BJ (cell line): ENCODE measurements around the gene NEGR1. TPM values are rescaled to one million over a fixed set of nuclear protein-coding genes. Genes with fewer than 3 reads are reported as not detected.

Experiments used
- CTCF ChIA-PET: fragments of 350-600 bp; formaldehyde crosslinking; extraction: SDS; loops from one replicate; lab custom pipeline; 2021; ENCODE audit warnings: antibody characterized with exemption, inconsistent platforms; lab: Yijun Ruan, JAX
- POLR2A ChIA-PET: fragments of 300-600 bp; sonication (Branson Sonifier 250); formaldehyde crosslinking; extraction: SDS; loops from one replicate; lab custom pipeline; 2021; ENCODE audit warnings: antibody characterized with exemption; lab: Charles Lee
- DNase-seq: peaks from one replicate; pipeline ENCODE4 v3.0.0-alpha.2; 2011; ENCODE audit warnings: low read depth
- H3K27me3 ChIP-seq: 2 replicates; pipeline ENCODE4 v1.6.0; 2011; ENCODE audit warnings: low read length; ENCODE audit not compliant: control insufficient read depth, insufficient read depth
- H3K36me3 ChIP-seq: 2 replicates; pipeline ENCODE4 v1.5.1; 2011; ENCODE audit warnings: low read length; ENCODE audit not compliant: control insufficient read depth, insufficient read depth
- H3K4me3 ChIP-seq: 2 replicates; pipeline ENCODE4 v1.5.1; 2011; ENCODE audit warnings: low read depth, mild to moderate bottlenecking, control low read depth, low read length
- polyA plus RNA-seq: library from polyadenylated mRNA; depleted of rRNA; stranded (reverse); fragments of >200 nt; gene quantifications from 2 replicates; pipeline ENCODE4 v1.2.3, GENCODE V29; 2011
- TF ChIP-seq, protein P1 (sequence below): IDR thresholded peaks from 2 replicates; pipeline ENCODE4 v1.5.1; 2011; ENCODE audit warnings: low read depth, mild to moderate bottlenecking, control low read depth, inconsistent platforms, low read length, moderate library complexity; ENCODE audit not compliant: insufficient read depth

The NEGR1 gene
- polyA plus RNA-seq, 1 experiment = 15.4 TPM

DNA sequence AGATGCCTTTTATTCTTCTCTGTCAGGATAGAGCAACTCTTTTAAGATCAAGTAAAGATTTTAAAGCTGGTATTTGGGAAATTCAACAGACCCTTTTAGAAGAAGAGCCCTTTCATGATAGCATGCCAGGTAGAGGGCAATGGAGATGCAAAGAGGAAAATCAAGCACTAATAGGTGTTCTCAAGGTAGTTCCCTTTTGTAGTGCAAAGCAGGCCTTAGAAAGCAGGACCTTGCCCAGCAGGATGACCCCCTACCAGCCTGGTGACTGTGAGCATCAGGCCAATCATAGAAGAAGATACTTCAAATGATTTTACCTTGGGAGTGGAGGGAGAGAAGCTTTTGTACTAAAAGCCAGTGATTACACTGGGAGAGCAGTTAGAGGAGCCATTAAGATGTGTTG, 820.1 kb downstream of the NEGR1 start:
- TF ChIP-seq, protein P1, sequence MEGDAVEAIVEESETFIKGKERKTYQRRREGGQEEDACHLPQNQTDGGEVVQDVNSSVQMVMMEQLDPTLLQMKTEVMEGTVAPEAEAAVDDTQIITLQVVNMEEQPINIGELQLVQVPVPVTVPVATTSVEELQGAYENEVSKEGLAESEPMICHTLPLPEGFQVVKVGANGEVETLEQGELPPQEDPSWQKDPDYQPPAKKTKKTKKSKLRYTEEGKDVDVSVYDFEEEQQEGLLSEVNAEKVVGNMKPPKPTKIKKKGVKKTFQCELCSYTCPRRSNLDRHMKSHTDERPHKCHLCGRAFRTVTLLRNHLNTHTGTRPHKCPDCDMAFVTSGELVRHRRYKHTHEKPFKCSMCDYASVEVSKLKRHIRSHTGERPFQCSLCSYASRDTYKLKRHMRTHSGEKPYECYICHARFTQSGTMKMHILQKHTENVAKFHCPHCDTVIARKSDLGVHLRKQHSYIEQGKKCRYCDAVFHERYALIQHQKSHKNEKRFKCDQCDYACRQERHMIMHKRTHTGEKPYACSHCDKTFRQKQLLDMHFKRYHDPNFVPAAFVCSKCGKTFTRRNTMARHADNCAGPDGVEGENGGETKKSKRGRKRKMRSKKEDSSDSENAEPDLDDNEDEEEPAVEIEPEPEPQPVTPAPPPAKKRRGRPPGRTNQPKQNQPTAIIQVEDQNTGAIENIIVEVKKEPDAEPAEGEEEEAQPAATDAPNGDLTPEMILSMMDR = no peak
- ChIA-PET CTCF (no interaction called here), POLR2A (no interaction called here)
- Histone ChIP-seq H3K36me3 (no peaks in the 10 kb centered on the region), H3K27me3 (no peaks in the 10 kb centered on the region), H3K4me3 (no peak overlapping the region)
- DNase-seq = no peak

- DNase-seq = no peak
- H3K36me3 ChIP-seq = no peaks in the 10 kb centered on the region
- ChIA-PET POLR2A (no interaction called here), CTCF (no interaction called here)
- no peaks in the 10 kb centered on the region for H3K27me3 ChIP-seq
- TF ChIP-seq, protein P1 = no peak
- no peak overlapping the region for H3K4me3 ChIP-seq
Measured at GRCh38 chr1:71461416-71461815, 820.9 kb downstream of the NEGR1 start.

GRCh38 chr1:71448444-71448843, 833.9 kb downstream of the NEGR1 start:
- H3K4me3 ChIP-seq = no peak overlapping the region
- ChIA-PET POLR2A (no interaction called here), CTCF (interaction anchor here (0.7 kb wide), 1 partner anchor 255 kb away, joined by 4 read pairs; no protein-coding TSS in a partner anchor)
- TF ChIP-seq, protein P1 = no peak
- no peaks in the 10 kb centered on the region for H3K27me3 ChIP-seq
- H3K36me3 ChIP-seq = no peaks in the 10 kb centered on the region
- DNase-seq = no peak

DNA sequence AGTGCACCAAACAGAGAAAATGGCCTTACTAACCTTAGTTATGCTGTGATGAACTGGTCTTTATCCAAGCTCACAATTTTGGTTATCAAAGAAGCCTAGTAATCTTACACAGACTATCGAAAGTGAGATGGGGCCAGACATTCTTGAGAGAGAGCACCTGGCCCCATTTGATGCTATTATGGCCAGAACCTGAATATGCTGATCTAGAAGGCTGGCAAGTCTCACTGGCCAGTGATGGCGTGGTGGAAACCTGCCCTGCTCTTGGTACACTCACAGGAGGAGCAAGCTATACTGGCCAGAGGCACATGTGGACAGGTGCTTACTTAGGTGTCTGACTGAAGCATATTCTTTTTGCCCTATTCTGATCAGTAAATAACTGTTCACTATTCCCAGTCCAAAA, 843.7 kb downstream of the NEGR1 start:
- ChIA-PET POLR2A (no interaction called here), CTCF (interaction anchor here (1.7 kb wide), 1 partner anchor 16 kb away, joined by 3 read pairs; no protein-coding TSS in a partner anchor)
- H3K4me3 ChIP-seq = no peak overlapping the region
- H3K27me3 ChIP-seq = no peaks in the 10 kb centered on the region
- no peaks in the 10 kb centered on the region for H3K36me3 ChIP-seq
- DNase-seq = no peak
- TF ChIP-seq, protein P1 = no peak

- TF ChIP-seq, protein P1 = no peak
- H3K27me3 ChIP-seq = no peaks in the 10 kb centered on the region
- ChIA-PET POLR2A (no interaction called here), CTCF (no interaction called here)
- DNase-seq = no peak
- H3K4me3 ChIP-seq = no peak overlapping the region
- H3K36me3 ChIP-seq = no peaks in the 10 kb centered on the region
Measured at GRCh38 chr1:71435951-71436350, 846.4 kb downstream of the NEGR1 start.
